ENCODE data around the gene TGOLN2.

DNA sequence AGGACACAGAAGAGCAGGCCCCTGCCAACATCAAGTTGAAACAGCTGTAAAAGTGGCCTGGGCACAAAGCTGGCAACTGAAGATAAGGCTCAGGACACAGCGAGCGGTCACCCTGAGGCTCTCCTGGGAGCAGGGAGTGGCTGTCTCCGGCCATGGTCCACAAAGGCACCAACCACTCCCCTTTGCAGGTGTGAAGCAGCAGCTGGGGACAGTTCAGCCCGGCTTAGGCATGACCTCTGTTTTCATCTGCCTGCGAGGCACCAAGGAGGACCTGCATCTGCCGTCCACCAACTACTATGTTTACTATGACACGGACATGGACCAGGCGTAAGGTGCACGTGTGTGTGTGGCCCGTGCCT is 12.9 kb downstream of the TGOLN2 start:
- TF ChIP-seq, protein P1, sequence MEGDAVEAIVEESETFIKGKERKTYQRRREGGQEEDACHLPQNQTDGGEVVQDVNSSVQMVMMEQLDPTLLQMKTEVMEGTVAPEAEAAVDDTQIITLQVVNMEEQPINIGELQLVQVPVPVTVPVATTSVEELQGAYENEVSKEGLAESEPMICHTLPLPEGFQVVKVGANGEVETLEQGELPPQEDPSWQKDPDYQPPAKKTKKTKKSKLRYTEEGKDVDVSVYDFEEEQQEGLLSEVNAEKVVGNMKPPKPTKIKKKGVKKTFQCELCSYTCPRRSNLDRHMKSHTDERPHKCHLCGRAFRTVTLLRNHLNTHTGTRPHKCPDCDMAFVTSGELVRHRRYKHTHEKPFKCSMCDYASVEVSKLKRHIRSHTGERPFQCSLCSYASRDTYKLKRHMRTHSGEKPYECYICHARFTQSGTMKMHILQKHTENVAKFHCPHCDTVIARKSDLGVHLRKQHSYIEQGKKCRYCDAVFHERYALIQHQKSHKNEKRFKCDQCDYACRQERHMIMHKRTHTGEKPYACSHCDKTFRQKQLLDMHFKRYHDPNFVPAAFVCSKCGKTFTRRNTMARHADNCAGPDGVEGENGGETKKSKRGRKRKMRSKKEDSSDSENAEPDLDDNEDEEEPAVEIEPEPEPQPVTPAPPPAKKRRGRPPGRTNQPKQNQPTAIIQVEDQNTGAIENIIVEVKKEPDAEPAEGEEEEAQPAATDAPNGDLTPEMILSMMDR (IDR thresholded peaks at IDR 0.05; ENCODE audit: insufficient read depth, low read length), result no peak
- TF ChIP-seq, protein P2, sequence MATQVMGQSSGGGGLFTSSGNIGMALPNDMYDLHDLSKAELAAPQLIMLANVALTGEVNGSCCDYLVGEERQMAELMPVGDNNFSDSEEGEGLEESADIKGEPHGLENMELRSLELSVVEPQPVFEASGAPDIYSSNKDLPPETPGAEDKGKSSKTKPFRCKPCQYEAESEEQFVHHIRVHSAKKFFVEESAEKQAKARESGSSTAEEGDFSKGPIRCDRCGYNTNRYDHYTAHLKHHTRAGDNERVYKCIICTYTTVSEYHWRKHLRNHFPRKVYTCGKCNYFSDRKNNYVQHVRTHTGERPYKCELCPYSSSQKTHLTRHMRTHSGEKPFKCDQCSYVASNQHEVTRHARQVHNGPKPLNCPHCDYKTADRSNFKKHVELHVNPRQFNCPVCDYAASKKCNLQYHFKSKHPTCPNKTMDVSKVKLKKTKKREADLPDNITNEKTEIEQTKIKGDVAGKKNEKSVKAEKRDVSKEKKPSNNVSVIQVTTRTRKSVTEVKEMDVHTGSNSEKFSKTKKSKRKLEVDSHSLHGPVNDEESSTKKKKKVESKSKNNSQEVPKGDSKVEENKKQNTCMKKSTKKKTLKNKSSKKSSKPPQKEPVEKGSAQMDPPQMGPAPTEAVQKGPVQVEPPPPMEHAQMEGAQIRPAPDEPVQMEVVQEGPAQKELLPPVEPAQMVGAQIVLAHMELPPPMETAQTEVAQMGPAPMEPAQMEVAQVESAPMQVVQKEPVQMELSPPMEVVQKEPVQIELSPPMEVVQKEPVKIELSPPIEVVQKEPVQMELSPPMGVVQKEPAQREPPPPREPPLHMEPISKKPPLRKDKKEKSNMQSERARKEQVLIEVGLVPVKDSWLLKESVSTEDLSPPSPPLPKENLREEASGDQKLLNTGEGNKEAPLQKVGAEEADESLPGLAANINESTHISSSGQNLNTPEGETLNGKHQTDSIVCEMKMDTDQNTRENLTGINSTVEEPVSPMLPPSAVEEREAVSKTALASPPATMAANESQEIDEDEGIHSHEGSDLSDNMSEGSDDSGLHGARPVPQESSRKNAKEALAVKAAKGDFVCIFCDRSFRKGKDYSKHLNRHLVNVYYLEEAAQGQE (IDR thresholded peaks at IDR 0.05; ENCODE audit: insufficient replicate concordance, low read depth), result no peak
- TF ChIP-seq SPI1 (IDR thresholded peaks at IDR 0.05; ENCODE audit: borderline replicate concordance, low read depth) (no peak), POLR2AphosphoS5 (IDR thresholded peaks at IDR 0.05; ENCODE audit: low read depth) (no peak), GABPA (IDR thresholded peaks at IDR 0.05; ENCODE audit: low read depth) (no peak)

All from HL-60 (cell line).